ENCODE results near the gene IRAG1. TPM values are rescaled to one million over a fixed set of nuclear protein-coding genes. Genes with fewer than 3 reads are reported as not detected.
A peak's percentile ranks its signal among the peaks of the same experiment; 100 is the strongest.

Gene IRAG1
- total RNA-seq, 1 donor from 2014 or later = not detected

GRCh38 chr11:10655943-10656576 lies 37.5 kb downstream of the IRAG1 start:
- peaks cover 77% of the 10 kb centered on the region for H3K4me1 Mint-ChIP-seq
- no peak overlapping the region for H3K27ac Mint-ChIP-seq
- no peaks in the 10 kb centered on the region for H3K27me3 Mint-ChIP-seq
- no peak overlapping the region for H3K4me3 Mint-ChIP-seq
- ChIA-PET POLR2A (interaction anchor here (0.9 to 1.6 kb wide), 3 partner anchors 14 to 115 kb away, joined by 4 to 6 read pairs (median 5); partner anchors contain the start of gene RNF141), CTCF (interaction anchor here (0.8 to 5.1 kb wide), 6 partner anchors 14 to 242 kb away, joined by 3 to 50 read pairs (median 3); no protein-coding TSS in a partner anchor)
- H3K36me3 Mint-ChIP-seq (ENCODE audit: low read depth) = no peaks in the 10 kb centered on the region
- no peak for TF ChIP-seq CTCF (IDR thresholded peaks at IDR 0.05)
- intact Hi-C loops (cut with micrococcal nuclease) = loop anchor here (5.0 kb wide), 1 partner anchor 49 kb away; no protein-coding TSS in a partner anchor
- DNase-seq = no peak
- H3K9me3 Mint-ChIP-seq = no peaks in the 10 kb centered on the region
- ATAC-seq (ENCODE audit: low read depth) = no peak

- ATAC-seq (ENCODE audit: low read depth) (no peak), DNase-seq (no peak)
- Mint-ChIP-seq H3K27ac (no peak overlapping the region), H3K4me3 (no peak overlapping the region), H3K27me3 (no peaks in the 10 kb centered on the region), H3K9me3 (no peaks in the 10 kb centered on the region), H3K36me3 (ENCODE audit: low read depth) (no peaks in the 10 kb centered on the region), H3K4me1 (peaks cover 84% of the 10 kb centered on the region)
- ChIA-PET POLR2A (interaction anchor here (1.4 kb wide), 1 partner anchor 115 kb away, joined by 6 read pairs; the partner anchor contains the start of gene RNF141), CTCF (interaction anchor here (0.9 to 5.1 kb wide), 6 partner anchors 72 to 650 kb away, joined by 3 to 50 read pairs (median 4); no protein-coding TSS in a partner anchor)
- intact Hi-C loops (cut with micrococcal nuclease) = loop anchor here (5.0 kb wide), 1 partner anchor 48 kb away; no protein-coding TSS in a partner anchor
- TF ChIP-seq CTCF (IDR thresholded peaks at IDR 0.05) = no peak
Measured at GRCh38 chr11:10655227-10655626, 38.3 kb downstream of the IRAG1 start.

- ChIA-PET CTCF (interaction anchor here (0.9 to 5.1 kb wide), 11 partner anchors 15 to 650 kb away, joined by 3 to 50 read pairs (median 6); partner anchors contain the start of gene RNF141), POLR2A (interaction anchor here (0.9 to 1.7 kb wide), 3 partner anchors 9 to 241 kb away, joined by 3 to 6 read pairs (median 3); no protein-coding TSS in a partner anchor)
- H3K4me1 Mint-ChIP-seq = peaks cover 87% of the 10 kb centered on the region
- TF ChIP-seq CTCF (IDR thresholded peaks at IDR 0.05) = no peak
- DNase-seq (no peak), ATAC-seq (ENCODE audit: low read depth) (no peak)
- H3K9me3 Mint-ChIP-seq = no peaks in the 10 kb centered on the region
- intact Hi-C loops (cut with micrococcal nuclease) = loop anchor here (1.0 to 5.0 kb wide), 7 partner anchors 13 to 241 kb away; partner anchors contain the start of gene RNF141
- no peaks in the 10 kb centered on the region for H3K27me3 Mint-ChIP-seq
- no peak overlapping the region for H3K4me3 Mint-ChIP-seq
- peak overlapping the region; percentile 38 for H3K27ac Mint-ChIP-seq
- H3K36me3 Mint-ChIP-seq (ENCODE audit: low read depth) = peaks cover 3% of the 10 kb centered on the region
Measured at GRCh38 chr11:10654811-10655150, 38.8 kb downstream of the IRAG1 start.

- H3K4me1 Mint-ChIP-seq = peaks cover 87% of the 10 kb centered on the region
Measured at GRCh38 chr11:10653946-10654810, 39.4 kb downstream of the IRAG1 start.

More at GRCh38 chr11:10653946-10654810, 39.4 kb downstream of the IRAG1 start:
- Mint-ChIP-seq H3K27ac (peak overlapping the region; percentile 38), H3K9me3 (no peaks in the 10 kb centered on the region), H3K4me3 (no peak overlapping the region), H3K36me3 (ENCODE audit: low read depth) (peaks cover 4% of the 10 kb centered on the region), H3K27me3 (no peaks in the 10 kb centered on the region)
- intact Hi-C loops (cut with micrococcal nuclease) = loop anchor here (1.0 kb wide), 6 partner anchors 13 to 241 kb away; partner anchors contain the start of gene RNF141
- no peak for TF ChIP-seq CTCF (IDR thresholded peaks at IDR 0.05)
- DNase-seq = no peak
- peak; percentile 53 for ATAC-seq (ENCODE audit: low read depth)
- ChIA-PET POLR2A (interaction anchor here (0.9 to 1.8 kb wide), 6 partner anchors 9 to 240 kb away, joined by 3 to 10 read pairs (median 3); partner anchors contain the start of gene RNF141), CTCF (interaction anchor here (0.6 to 5.1 kb wide), 21 partner anchors 14 to 649 kb away, joined by 3 to 50 read pairs (median 5); partner anchors contain the start of genes AMPD3 and RNF141)

Measured in activated B cell treated with CpG ODN at 0.5 μM for 24 hours (primary cell).